ENCODE results near the gene ARL8A. TPM values are rescaled to one million over a fixed set of nuclear protein-coding genes. Genes with fewer than 3 reads are reported as not detected.

The ARL8A gene
- total RNA-seq, 1 donor from 2014 or later: 30.3 TPM

DNA sequence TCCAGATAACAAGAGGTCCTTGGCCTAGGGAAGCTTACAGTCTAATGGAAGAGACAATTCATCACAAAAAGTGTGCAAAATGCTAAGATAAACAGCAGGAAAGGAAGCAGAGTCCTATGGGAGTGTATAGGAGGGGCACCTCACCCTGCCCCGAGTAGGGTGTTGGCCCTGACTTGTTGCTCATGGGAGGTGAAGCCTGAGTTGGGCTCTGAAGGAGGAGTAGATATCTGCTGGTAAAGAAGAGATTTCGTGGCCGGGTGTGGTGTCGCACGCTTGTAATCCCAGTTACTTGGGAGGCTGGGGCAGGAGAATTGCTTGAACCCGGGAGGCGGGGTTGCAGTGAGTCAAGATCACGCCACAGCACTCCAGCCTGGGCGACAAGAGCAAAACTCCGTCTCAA, 40.5 kb downstream of the ARL8A start:
- Histone ChIP-seq H3K27me3 (ENCODE audit: control insufficient read depth, insufficient read depth, low read length) (peaks cover 2% of the 10 kb centered on the region), H3K36me3 (ENCODE audit: control insufficient read depth, insufficient read depth, low read length) (no peaks in the 10 kb centered on the region), H3K4me3 (ENCODE audit: low read depth, low read length) (no peak overlapping the region)
- DNase-seq (ENCODE audit: low read depth) (no peak), FAIRE-seq (no peak)
- TF ChIP-seq, protein P1, sequence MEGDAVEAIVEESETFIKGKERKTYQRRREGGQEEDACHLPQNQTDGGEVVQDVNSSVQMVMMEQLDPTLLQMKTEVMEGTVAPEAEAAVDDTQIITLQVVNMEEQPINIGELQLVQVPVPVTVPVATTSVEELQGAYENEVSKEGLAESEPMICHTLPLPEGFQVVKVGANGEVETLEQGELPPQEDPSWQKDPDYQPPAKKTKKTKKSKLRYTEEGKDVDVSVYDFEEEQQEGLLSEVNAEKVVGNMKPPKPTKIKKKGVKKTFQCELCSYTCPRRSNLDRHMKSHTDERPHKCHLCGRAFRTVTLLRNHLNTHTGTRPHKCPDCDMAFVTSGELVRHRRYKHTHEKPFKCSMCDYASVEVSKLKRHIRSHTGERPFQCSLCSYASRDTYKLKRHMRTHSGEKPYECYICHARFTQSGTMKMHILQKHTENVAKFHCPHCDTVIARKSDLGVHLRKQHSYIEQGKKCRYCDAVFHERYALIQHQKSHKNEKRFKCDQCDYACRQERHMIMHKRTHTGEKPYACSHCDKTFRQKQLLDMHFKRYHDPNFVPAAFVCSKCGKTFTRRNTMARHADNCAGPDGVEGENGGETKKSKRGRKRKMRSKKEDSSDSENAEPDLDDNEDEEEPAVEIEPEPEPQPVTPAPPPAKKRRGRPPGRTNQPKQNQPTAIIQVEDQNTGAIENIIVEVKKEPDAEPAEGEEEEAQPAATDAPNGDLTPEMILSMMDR (IDR thresholded peaks at IDR 0.05; ENCODE audit: insufficient read depth, low read length, severe bottlenecking): no peak

DNA sequence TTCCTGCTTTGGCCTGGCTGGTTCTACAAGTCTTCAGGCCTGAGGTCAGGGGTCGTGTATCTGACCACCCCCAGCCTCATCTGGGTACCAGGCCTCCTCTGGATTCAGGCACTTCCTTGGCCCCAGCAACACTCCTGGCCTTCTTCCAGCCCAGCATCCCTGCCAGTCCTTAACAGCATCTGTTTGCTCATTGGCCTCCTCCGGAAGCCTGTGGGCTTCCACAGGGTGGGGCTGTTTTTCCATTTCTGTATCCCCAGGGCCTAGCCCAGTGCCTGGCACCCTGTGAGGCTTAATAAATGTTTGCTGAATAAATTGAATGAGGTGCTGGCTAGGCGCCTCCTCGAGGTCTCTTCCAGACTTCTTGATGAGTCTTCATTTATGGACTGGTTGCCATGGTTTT, 43.4 kb downstream of the ARL8A start:
- Histone ChIP-seq H3K4me3 (ENCODE audit: low read depth, low read length) (no peak overlapping the region), H3K27me3 (ENCODE audit: control insufficient read depth, insufficient read depth, low read length) (no peaks in the 10 kb centered on the region), H3K36me3 (ENCODE audit: control insufficient read depth, insufficient read depth, low read length) (no peaks in the 10 kb centered on the region)
- TF ChIP-seq, protein P1 (IDR thresholded peaks at IDR 0.05; ENCODE audit: insufficient read depth, low read length, severe bottlenecking): no peak
- FAIRE-seq: no peak
- no peak for DNase-seq (ENCODE audit: low read depth)

DNA sequence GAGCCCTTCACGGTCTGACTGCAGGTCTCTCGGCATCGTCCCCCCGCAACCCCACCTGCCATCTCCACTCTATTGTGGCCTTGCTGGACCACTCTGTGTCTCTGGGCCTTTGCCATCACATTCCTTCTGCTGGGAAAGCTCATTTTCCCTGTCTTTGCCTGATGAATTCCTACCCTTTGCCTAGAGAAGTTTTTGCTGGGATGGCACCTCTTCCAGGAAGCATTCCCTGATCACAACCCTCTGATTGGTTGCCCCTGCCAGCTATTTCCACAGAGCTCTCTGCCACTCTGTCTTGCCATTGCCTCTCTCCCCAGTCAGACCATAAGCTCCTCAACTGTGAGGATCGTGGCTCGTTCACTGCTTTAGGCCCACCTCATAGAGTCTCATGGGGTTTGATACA, 50.7 kb downstream of the ARL8A start:
- H3K36me3 ChIP-seq (ENCODE audit: control insufficient read depth, insufficient read depth, low read length): no peaks in the 10 kb centered on the region

DNA sequence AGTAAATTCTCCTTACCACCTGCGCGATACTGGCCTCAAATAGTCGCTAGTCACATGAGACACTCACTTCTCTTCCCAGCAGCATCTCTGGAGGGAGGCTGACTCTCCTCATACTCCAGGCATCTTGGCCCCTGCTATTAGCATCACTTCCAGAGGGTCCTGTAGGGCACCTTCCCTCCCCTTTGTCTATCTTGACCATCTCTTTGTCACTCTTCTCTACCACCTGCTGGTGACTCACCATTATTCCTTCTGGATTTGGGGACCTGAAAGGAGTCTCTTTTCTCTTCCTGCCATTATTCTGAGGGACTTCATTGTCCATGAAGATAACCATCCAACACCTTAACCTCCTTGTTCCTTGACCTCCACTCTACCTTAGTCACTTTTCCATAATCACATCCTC, 53.5 kb downstream of the ARL8A start:
- Histone ChIP-seq H3K36me3 (ENCODE audit: control insufficient read depth, insufficient read depth, low read length) (no peaks in the 10 kb centered on the region), H3K27me3 (ENCODE audit: control insufficient read depth, insufficient read depth, low read length) (no peaks in the 10 kb centered on the region), H3K4me3 (ENCODE audit: low read depth, low read length) (no peak overlapping the region)
- FAIRE-seq (no peak), DNase-seq (ENCODE audit: low read depth) (no peak)
- TF ChIP-seq, protein P1 (IDR thresholded peaks at IDR 0.05; ENCODE audit: insufficient read depth, low read length, severe bottlenecking): no peak

More for the DNA sequence above, 50.7 kb downstream of the ARL8A start:
- Histone ChIP-seq H3K27me3 (ENCODE audit: control insufficient read depth, insufficient read depth, low read length) (no peaks in the 10 kb centered on the region), H3K4me3 (ENCODE audit: low read depth, low read length) (no peak overlapping the region)
- no peak for DNase-seq (ENCODE audit: low read depth)
- FAIRE-seq: no peak
- TF ChIP-seq, protein P1 (IDR thresholded peaks at IDR 0.05; ENCODE audit: insufficient read depth, low read length, severe bottlenecking): no peak

DNA sequence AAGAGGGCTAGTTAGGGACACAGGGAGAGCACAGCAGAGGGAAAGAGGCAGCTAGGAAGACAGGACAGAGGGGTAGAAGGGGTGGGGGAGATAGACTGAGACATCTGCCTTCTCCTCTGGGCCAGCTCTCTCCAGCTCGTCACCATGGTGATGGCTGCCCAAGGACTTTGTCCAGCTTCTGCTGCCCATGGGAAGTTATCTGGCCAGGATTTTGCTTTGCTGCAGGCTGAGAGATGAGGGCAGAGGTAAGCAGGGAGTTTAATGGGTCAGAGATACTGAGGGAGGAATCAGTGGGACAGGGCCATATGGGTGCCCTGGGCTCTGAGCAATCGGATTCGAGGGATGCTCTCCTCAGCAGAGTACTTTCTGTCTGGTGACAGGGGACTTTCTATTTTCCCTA, 56.3 kb downstream of the ARL8A start:
- DNase-seq (ENCODE audit: low read depth) (no peak), FAIRE-seq (no peak)
- TF ChIP-seq, protein P1 (IDR thresholded peaks at IDR 0.05; ENCODE audit: insufficient read depth, low read length, severe bottlenecking): no peak
- no peak overlapping the region for H3K4me3 ChIP-seq (ENCODE audit: low read depth, low read length)
- H3K36me3 ChIP-seq (ENCODE audit: control insufficient read depth, insufficient read depth, low read length): no peaks in the 10 kb centered on the region
- H3K27me3 ChIP-seq (ENCODE audit: control insufficient read depth, insufficient read depth, low read length): no peaks in the 10 kb centered on the region

DNA sequence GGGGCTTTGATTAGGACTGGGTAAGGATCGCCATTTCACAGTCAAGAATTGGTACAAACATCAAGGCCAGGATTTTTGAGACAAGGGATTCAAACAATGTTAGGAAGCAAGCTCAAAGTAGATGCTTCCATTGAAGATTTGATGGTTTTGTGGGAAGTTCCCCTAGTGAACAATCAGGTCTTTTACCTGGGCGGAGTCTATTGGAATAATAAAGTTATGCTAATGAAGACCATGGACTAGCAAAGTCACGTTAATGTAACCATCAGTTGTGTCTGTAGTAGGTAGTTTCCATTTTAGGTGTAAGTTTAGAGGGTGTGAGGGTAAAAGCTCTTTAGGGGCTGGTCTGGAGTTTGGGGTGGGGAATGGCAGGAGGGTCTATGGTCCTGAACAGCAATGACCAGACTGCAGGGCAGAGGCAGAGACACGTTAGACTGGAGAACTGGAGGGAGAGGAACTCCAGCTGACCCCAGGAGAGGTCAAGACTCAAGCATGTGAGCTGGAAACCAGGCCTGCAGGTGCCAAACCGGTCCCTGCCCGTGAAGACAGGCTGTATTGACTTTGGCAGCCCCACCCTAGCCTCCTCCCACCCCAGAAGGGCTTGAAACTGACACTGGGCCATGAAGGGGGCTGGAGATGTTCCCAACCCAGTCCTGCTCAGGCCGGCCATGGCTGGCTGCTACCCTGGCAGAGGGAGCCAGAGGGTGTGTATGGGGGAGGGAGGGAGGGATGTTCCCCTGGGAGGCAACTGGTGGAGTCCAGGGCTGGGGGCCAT, 57.8 kb downstream of the ARL8A start:
- TF ChIP-seq, protein P1 (IDR thresholded peaks at IDR 0.05; ENCODE audit: insufficient read depth, low read length, severe bottlenecking): no peak
- Histone ChIP-seq H3K4me3 (ENCODE audit: low read depth, low read length) (no peak overlapping the region), H3K36me3 (ENCODE audit: control insufficient read depth, insufficient read depth, low read length) (no peaks in the 10 kb centered on the region), H3K27me3 (ENCODE audit: control insufficient read depth, insufficient read depth, low read length) (no peaks in the 10 kb centered on the region)
- DNase-seq (ENCODE audit: low read depth): no peak
- FAIRE-seq: no peak

Data from bronchial epithelial cell (primary cell).